ENCODE data around the gene BRPF1.

Gene BRPF1

GRCh38 chr3:9729419-9729818 lies 2.1 kb upstream of the BRPF1 start:
- FAIRE-seq, result no peak

GRCh38 chr3:9730657-9731205 lies 804 bp upstream of the BRPF1 start:
- no peak for FAIRE-seq
- DNase-seq (ENCODE audit: insufficient read length, low spot score), result no peak

More at GRCh38 chr3:9729419-9729818, 2.1 kb upstream of the BRPF1 start:
- no peak for DNase-seq (ENCODE audit: insufficient read length, low spot score)

GRCh38 chr3:9732080-9732739 lies 675 bp downstream of the BRPF1 start:
- no peak for DNase-seq (ENCODE audit: insufficient read length, low spot score)
- FAIRE-seq, result no peak

- DNase-seq (ENCODE audit: insufficient read length, low spot score), result no peak
- FAIRE-seq, result no peak
Measured at GRCh38 chr3:9732740-9733115, 1.2 kb downstream of the BRPF1 start.

- FAIRE-seq (no peak), DNase-seq (ENCODE audit: insufficient read length, low spot score) (no peak)
Measured at GRCh38 chr3:9736831-9737230, 5.3 kb downstream of the BRPF1 start.

- DNase-seq (ENCODE audit: insufficient read length, low spot score) (no peak), FAIRE-seq (no peak)
Measured at GRCh38 chr3:9739181-9739580, 7.6 kb downstream of the BRPF1 start.

- no peak for FAIRE-seq
Measured at GRCh38 chr3:9742560-9742959, 11.0 kb downstream of the BRPF1 start.

GRCh38 chr3:9743548-9743947 lies 12.0 kb downstream of the BRPF1 start:
- DNase-seq (ENCODE audit: insufficient read length, low spot score) (no peak), FAIRE-seq (no peak)

More at GRCh38 chr3:9742560-9742959, 11.0 kb downstream of the BRPF1 start:
- DNase-seq (ENCODE audit: insufficient read length, low spot score), result no peak

- DNase-seq (ENCODE audit: insufficient read length, low spot score) (no peak), FAIRE-seq (no peak)
Measured at GRCh38 chr3:9744162-9744561, 12.6 kb downstream of the BRPF1 start.

- FAIRE-seq (no peak), DNase-seq (ENCODE audit: insufficient read length, low spot score) (no peak)
Measured at GRCh38 chr3:9745521-9745920, 14.0 kb downstream of the BRPF1 start.

GRCh38 chr3:9746330-9746729 lies 14.8 kb downstream of the BRPF1 start:
- FAIRE-seq, result no peak
- no peak for DNase-seq (ENCODE audit: insufficient read length, low spot score)

GRCh38 chr3:9747267-9747666 lies 15.7 kb downstream of the BRPF1 start:
- FAIRE-seq (no peak), DNase-seq (ENCODE audit: insufficient read length, low spot score) (no peak)

GRCh38 chr3:9748031-9748430 lies 16.5 kb downstream of the BRPF1 start:
- DNase-seq (ENCODE audit: insufficient read length, low spot score), result no peak
- FAIRE-seq, result no peak

GRCh38 chr3:9749296-9749644 lies 17.7 kb downstream of the BRPF1 start:
- no peak for DNase-seq (ENCODE audit: insufficient read length, low spot score)
- no peak for FAIRE-seq

GRCh38 chr3:9749645-9750555 lies 18.4 kb downstream of the BRPF1 start, which contains the start of gene OGG1:
TSS of gene OGG1 (plus strand) at chr3:9749952. CDS start at chr3:9750287, 335 bp downstream.
- FAIRE-seq, result no peak
- DNase-seq (ENCODE audit: insufficient read length, low spot score), result peak; percentile 99

- FAIRE-seq (no peak), DNase-seq (ENCODE audit: insufficient read length, low spot score) (no peak)
Measured at GRCh38 chr3:9750556-9751411, 19.2 kb downstream of the BRPF1 start.

- FAIRE-seq, result no peak
- no peak for DNase-seq (ENCODE audit: insufficient read length, low spot score)
Measured at GRCh38 chr3:9754678-9755077, 23.1 kb downstream of the BRPF1 start.

GRCh38 chr3:9757427-9757826 lies 25.9 kb downstream of the BRPF1 start:
- DNase-seq (ENCODE audit: insufficient read length, low spot score), result no peak
- FAIRE-seq, result no peak

GRCh38 chr3:9760779-9761505 lies 29.4 kb downstream of the BRPF1 start:
- DNase-seq (ENCODE audit: insufficient read length, low spot score), result no peak
- FAIRE-seq, result no peak

- FAIRE-seq (no peak), DNase-seq (ENCODE audit: insufficient read length, low spot score) (no peak)
Measured at GRCh38 chr3:9761919-9762318, 30.4 kb downstream of the BRPF1 start.
